ENCODE measurements around the gene NEGR1. TPM values are rescaled to one million over a fixed set of nuclear protein-coding genes. Genes with fewer than 3 reads are reported as not detected.

NEGR1 gene
- total and polyA plus RNA-seq, 9 of the 15 experiments (the other 6 are each of a cell fraction or from before 2014, with no cell fraction given), result not detected

DNA sequence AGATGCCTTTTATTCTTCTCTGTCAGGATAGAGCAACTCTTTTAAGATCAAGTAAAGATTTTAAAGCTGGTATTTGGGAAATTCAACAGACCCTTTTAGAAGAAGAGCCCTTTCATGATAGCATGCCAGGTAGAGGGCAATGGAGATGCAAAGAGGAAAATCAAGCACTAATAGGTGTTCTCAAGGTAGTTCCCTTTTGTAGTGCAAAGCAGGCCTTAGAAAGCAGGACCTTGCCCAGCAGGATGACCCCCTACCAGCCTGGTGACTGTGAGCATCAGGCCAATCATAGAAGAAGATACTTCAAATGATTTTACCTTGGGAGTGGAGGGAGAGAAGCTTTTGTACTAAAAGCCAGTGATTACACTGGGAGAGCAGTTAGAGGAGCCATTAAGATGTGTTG is 820.1 kb downstream of the NEGR1 start:
- Histone ChIP-seq H3K27me3 (ENCODE audit: control insufficient read depth in 2 of 2, insufficient read depth in 2 of 2, low read length in 2 of 2) (no peaks in the 10 kb centered on the region), H3K27ac (ENCODE audit: extremely low read depth, low read depth, low read length) (no peak overlapping the region), H2AFZ (ENCODE audit: low read depth, low read length) (no peak overlapping the region), H3K4me1 (replicated peaks in 1 of 2; ENCODE audit: control insufficient read depth in 2 of 2, insufficient read depth in 2 of 2, low read length in 2 of 2) (no peaks in the 10 kb centered on the region), H3K9ac (ENCODE audit: insufficient read depth in 1 of 2, low read depth in 2 of 2, low read length in 2 of 2) (no peak overlapping the region), H4K20me1 (replicated peaks; ENCODE audit: control insufficient read depth, insufficient read depth, low read length) (no peaks in the 10 kb centered on the region), H3K4me3 (no peak overlapping the region), H3K9me3 (replicated peaks; ENCODE audit: control insufficient read depth, insufficient read depth, low read depth, low read length) (no peaks in the 10 kb centered on the region), H3K4me2 (ENCODE audit: insufficient read depth, low read length) (no peak overlapping the region), H3K9me1 (ENCODE audit: control insufficient read depth, insufficient read depth, low read length) (no peaks in the 10 kb centered on the region), H3K79me2 (ENCODE audit: control insufficient read depth, insufficient read depth, low read length) (no peaks in the 10 kb centered on the region), H3K36me3 (ENCODE audit: control insufficient read depth, insufficient read depth, low read length) (no peaks in the 10 kb centered on the region)
- no peak for FAIRE-seq
- intact Hi-C loops (cut with micrococcal nuclease) (no loop called here), in situ Hi-C loops (cut with MboI) (no loop called here)
- BruUV-seq (replicated peaks), result no TSS peak
- TF ChIP-seq TCF7 (IDR thresholded peaks at IDR 0.05; ENCODE audit: borderline replicate concordance) (no peak), CBFA2T2 (conservative IDR thresholded peaks at IDR 0.05) (no peak), NFYB (IDR thresholded peaks at IDR 0.05; ENCODE audit: extremely low read depth, insufficient read length) (no peak)
- TF ChIP-seq, protein P1, sequence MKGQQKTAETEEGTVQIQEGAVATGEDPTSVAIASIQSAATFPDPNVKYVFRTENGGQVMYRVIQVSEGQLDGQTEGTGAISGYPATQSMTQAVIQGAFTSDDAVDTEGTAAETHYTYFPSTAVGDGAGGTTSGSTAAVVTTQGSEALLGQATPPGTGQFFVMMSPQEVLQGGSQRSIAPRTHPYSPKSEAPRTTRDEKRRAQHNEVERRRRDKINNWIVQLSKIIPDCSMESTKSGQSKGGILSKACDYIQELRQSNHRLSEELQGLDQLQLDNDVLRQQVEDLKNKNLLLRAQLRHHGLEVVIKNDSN (CRISPR knock-in tag; IDR thresholded peaks at IDR 0.05), result no peak
- DNase-seq (ENCODE audit: extremely low read depth in 1 of 4, low spot score in 3 of 4), result no peak
- CTCF ChIA-PET (ENCODE audit: low intra/inter-chr PET ratio), result no interaction called here
- ATAC-seq, result no peak
- POLR2A ChIA-PET, result no interaction called here

DNA sequence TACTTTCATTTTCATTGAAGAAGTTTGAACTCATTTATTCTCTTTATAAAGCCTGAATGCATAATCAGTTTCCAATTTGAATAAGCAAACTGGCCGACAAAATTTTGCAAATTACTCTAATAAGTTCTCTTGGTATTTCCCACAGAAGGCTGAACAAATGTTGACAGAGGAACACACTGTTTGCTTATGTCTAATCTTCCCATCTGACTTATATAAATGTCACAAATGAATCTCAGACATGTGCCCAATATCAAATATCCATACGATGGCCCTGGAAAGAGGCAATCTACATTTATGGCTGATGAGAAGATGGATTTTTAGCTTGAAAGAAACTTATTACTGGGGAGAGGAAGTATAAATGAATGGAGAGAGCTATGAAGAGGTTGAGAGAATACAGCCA is 820.9 kb downstream of the NEGR1 start:
- ChIA-PET POLR2A (no interaction called here), CTCF (ENCODE audit: low intra/inter-chr PET ratio) (no interaction called here)
- H2AFZ ChIP-seq (ENCODE audit: low read depth, low read length), result no peak overlapping the region
- no peaks in the 10 kb centered on the region for H3K79me2 ChIP-seq (ENCODE audit: control insufficient read depth, insufficient read depth, low read length)
- H3K27me3 ChIP-seq (ENCODE audit: control insufficient read depth in 2 of 2, insufficient read depth in 2 of 2, low read length in 2 of 2), result no peaks in the 10 kb centered on the region
- no peaks in the 10 kb centered on the region for H3K9me1 ChIP-seq (ENCODE audit: control insufficient read depth, insufficient read depth, low read length)
- WGBS (ENCODE audit: insufficient coverage, low coverage, missing lambda C conversion rate), result 2% methylated on average over 2 of the region's 2 CpGs
- H3K9me3 ChIP-seq (replicated peaks; ENCODE audit: control insufficient read depth, insufficient read depth, low read depth, low read length), result no peaks in the 10 kb centered on the region
- H3K27ac ChIP-seq (ENCODE audit: extremely low read depth, low read depth, low read length), result no peak overlapping the region
- in situ Hi-C loops (cut with MboI) (no loop called here), intact Hi-C loops (cut with micrococcal nuclease) (no loop called here)
- FAIRE-seq (no peak), ATAC-seq (no peak), DNase-seq (ENCODE audit: extremely low read depth in 1 of 4, low spot score in 3 of 4) (no peak)
- BruUV-seq (replicated peaks), result no TSS peak
- no peak overlapping the region for H3K4me2 ChIP-seq (ENCODE audit: insufficient read depth, low read length)
- H4K20me1 ChIP-seq (replicated peaks; ENCODE audit: control insufficient read depth, insufficient read depth, low read length), result no peaks in the 10 kb centered on the region
- H3K4me1 ChIP-seq (replicated peaks in 1 of 2; ENCODE audit: control insufficient read depth in 2 of 2, insufficient read depth in 2 of 2, low read length in 2 of 2), result no peaks in the 10 kb centered on the region
- no peak overlapping the region for H3K4me3 ChIP-seq
- H3K36me3 ChIP-seq (ENCODE audit: control insufficient read depth, insufficient read depth, low read length), result no peaks in the 10 kb centered on the region
- no peak overlapping the region for H3K9ac ChIP-seq (ENCODE audit: insufficient read depth in 1 of 2, low read depth in 2 of 2, low read length in 2 of 2)
- TF ChIP-seq, protein P2, sequence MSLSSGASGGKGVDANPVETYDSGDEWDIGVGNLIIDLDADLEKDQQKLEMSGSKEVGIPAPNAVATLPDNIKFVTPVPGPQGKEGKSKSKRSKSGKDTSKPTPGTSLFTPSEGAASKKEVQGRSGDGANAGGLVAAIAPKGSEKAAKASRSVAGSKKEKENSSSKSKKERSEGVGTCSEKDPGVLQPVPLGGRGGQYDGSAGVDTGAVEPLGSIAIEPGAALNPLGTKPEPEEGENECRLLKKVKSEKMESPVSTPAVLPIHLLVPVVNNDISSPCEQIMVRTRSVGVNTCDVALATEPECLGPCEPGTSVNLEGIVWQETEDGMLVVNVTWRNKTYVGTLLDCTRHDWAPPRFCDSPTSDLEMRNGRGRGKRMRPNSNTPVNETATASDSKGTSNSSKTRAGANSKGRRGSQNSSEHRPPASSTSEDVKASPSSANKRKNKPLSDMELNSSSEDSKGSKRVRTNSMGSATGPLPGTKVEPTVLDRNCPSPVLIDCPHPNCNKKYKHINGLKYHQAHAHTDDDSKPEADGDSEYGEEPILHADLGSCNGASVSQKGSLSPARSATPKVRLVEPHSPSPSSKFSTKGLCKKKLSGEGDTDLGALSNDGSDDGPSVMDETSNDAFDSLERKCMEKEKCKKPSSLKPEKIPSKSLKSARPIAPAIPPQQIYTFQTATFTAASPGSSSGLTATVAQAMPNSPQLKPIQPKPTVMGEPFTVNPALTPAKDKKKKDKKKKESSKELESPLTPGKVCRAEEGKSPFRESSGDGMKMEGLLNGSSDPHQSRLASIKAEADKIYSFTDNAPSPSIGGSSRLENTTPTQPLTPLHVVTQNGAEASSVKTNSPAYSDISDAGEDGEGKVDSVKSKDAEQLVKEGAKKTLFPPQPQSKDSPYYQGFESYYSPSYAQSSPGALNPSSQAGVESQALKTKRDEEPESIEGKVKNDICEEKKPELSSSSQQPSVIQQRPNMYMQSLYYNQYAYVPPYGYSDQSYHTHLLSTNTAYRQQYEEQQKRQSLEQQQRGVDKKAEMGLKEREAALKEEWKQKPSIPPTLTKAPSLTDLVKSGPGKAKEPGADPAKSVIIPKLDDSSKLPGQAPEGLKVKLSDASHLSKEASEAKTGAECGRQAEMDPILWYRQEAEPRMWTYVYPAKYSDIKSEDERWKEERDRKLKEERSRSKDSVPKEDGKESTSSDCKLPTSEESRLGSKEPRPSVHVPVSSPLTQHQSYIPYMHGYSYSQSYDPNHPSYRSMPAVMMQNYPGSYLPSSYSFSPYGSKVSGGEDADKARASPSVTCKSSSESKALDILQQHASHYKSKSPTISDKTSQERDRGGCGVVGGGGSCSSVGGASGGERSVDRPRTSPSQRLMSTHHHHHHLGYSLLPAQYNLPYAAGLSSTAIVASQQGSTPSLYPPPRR (CRISPR knock-in tag; IDR thresholded peaks at IDR 0.05; ENCODE audit: borderline replicate concordance), result no peak
- TF ChIP-seq KAT7 (CRISPR knock-in tag; IDR thresholded peaks at IDR 0.05; ENCODE audit: borderline replicate concordance), result no peak
- TF ChIP-seq, protein P3, sequence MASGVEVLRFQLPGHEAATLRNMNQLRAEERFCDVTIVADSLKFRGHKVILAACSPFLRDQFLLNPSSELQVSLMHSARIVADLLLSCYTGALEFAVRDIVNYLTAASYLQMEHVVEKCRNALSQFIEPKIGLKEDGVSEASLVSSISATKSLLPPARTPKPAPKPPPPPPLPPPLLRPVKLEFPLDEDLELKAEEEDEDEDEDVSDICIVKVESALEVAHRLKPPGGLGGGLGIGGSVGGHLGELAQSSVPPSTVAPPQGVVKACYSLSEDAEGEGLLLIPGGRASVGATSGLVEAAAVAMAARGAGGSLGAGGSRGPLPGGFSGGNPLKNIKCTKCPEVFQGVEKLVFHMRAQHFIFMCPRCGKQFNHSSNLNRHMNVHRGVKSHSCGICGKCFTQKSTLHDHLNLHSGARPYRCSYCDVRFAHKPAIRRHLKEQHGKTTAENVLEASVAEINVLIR (CRISPR knock-in tag; IDR thresholded peaks at IDR 0.05), result no peak
- no peak for TF ChIP-seq ZNF717 (CRISPR knock-in tag; IDR thresholded peaks at IDR 0.05)
- no peak for TF ChIP-seq TCF7 (IDR thresholded peaks at IDR 0.05; ENCODE audit: borderline replicate concordance)
- TF ChIP-seq TBL1XR1 (IDR thresholded peaks at IDR 0.05; ENCODE audit: low read length in 2 of 2), result no peak
